ENCODE results near the gene RSRC1. TPM values are rescaled to one million over a fixed set of nuclear protein-coding genes. Genes with fewer than 3 reads are reported as not detected.

RSRC1 gene
- total RNA-seq, 2 experiments from 2014 or later = 76.3 to 78.1 TPM

GRCh38 chr3:158233791-158234190 is 123.9 kb downstream of the RSRC1 start:
- H3K4me1 ChIP-seq (ENCODE audit: insufficient read depth, low read length, poor library complexity, severe bottlenecking) = no peaks in the 10 kb centered on the region
- intact Hi-C loops (cut with micrococcal nuclease; ENCODE audit: unreplicated experiment) = no loop called here
- H3K4me3 ChIP-seq (ENCODE audit: low read depth, low read length, poor library complexity, severe bottlenecking) = no peak overlapping the region
- ChIA-PET CTCF (ENCODE audit: unreplicated experiment) (no interaction called here), POLR2A (interaction anchor here (0.5 kb wide), 2 partner anchors 19 to 76 kb away, joined by 3 to 4 read pairs; no protein-coding TSS in a partner anchor)
- no peak overlapping the region for H3K4me2 ChIP-seq (ENCODE audit: low read length)
- no TSS peak for BruUV-seq (replicated peaks)
- H3K27ac ChIP-seq (ENCODE audit: low read depth, low read length, poor library complexity, severe bottlenecking) = no peak overlapping the region
- no peak overlapping the region for H2AFZ ChIP-seq (ENCODE audit: low read length)
- 0 out of 2 replicates have a peak, but pooled peaks cover 8% of the 10 kb centered on the region for H3K36me3 ChIP-seq (ENCODE audit: insufficient read depth, low read length)
- H3K79me2 ChIP-seq (ENCODE audit: insufficient read depth, low read depth, low read length) = no peaks in the 10 kb centered on the region
- TF ChIP-seq EZH2phosphoT487 (IDR thresholded peaks at IDR 0.05; ENCODE audit: borderline replicate concordance, low read depth, low read length) (no peak), CTCF (conservative IDR thresholded peaks at IDR 0.05; ENCODE audit: low read length) (no peak)
- peaks cover 6% of the 10 kb centered on the region; the same call in 1 of the 2 replicates for H3K9me3 ChIP-seq (ENCODE audit: low read length)
- no peaks in the 10 kb centered on the region for H3K9me2 ChIP-seq (ENCODE audit: insufficient read depth, low read length)
- no peak for DNase-seq (ENCODE audit: low spot score)
- H4K20me1 ChIP-seq (ENCODE audit: insufficient read depth, low read length) = no peaks in the 10 kb centered on the region

- ChIA-PET POLR2A (interaction anchor here (0.6 to 1.1 kb wide), 3 partner anchors 12 to 212 kb away, joined by 3 to 5 read pairs (median 3); no protein-coding TSS in a partner anchor), CTCF (ENCODE audit: unreplicated experiment) (no interaction called here)
- H3K79me2 ChIP-seq (ENCODE audit: insufficient read depth, low read depth, low read length) = no peaks in the 10 kb centered on the region
- H3K9me2 ChIP-seq (ENCODE audit: insufficient read depth, low read length) = no peaks in the 10 kb centered on the region
- BruUV-seq (replicated peaks) = no TSS peak
- TF ChIP-seq EZH2phosphoT487 (IDR thresholded peaks at IDR 0.05; ENCODE audit: borderline replicate concordance, low read depth, low read length) = no peak
- TF ChIP-seq CTCF (conservative IDR thresholded peaks at IDR 0.05; ENCODE audit: low read length) = no peak
- H3K27ac ChIP-seq (ENCODE audit: low read depth, low read length, poor library complexity, severe bottlenecking) = no peak overlapping the region
- no peak overlapping the region for H3K4me3 ChIP-seq (ENCODE audit: low read depth, low read length, poor library complexity, severe bottlenecking)
- no peaks in the 10 kb centered on the region for H3K9me3 ChIP-seq (ENCODE audit: low read length)
- peaks cover 5% of the 10 kb centered on the region; the same call in 1 of the 2 replicates for H3K36me3 ChIP-seq (ENCODE audit: insufficient read depth, low read length)
- no peak overlapping the region for H2AFZ ChIP-seq (ENCODE audit: low read length)
- no peak overlapping the region for H3K4me2 ChIP-seq (ENCODE audit: low read length)
- no peak for DNase-seq (ENCODE audit: low spot score)
- H4K20me1 ChIP-seq (ENCODE audit: insufficient read depth, low read length) = no peaks in the 10 kb centered on the region
- no peaks in the 10 kb centered on the region for H3K4me1 ChIP-seq (ENCODE audit: insufficient read depth, low read length, poor library complexity, severe bottlenecking)
- intact Hi-C loops (cut with micrococcal nuclease; ENCODE audit: unreplicated experiment) = no loop called here
Measured at GRCh38 chr3:158244274-158244673, 134.4 kb downstream of the RSRC1 start.

- Histone ChIP-seq H3K36me3 (ENCODE audit: insufficient read depth, low read length) (peaks cover 5% of the 10 kb centered on the region; the same call in 1 of the 2 replicates), H3K9me2 (ENCODE audit: insufficient read depth, low read length) (no peaks in the 10 kb centered on the region), H3K4me1 (ENCODE audit: insufficient read depth, low read length, poor library complexity, severe bottlenecking) (no peaks in the 10 kb centered on the region), H3K9me3 (ENCODE audit: low read length) (no peaks in the 10 kb centered on the region; the same call in 1 of the 2 replicates), H3K79me2 (ENCODE audit: insufficient read depth, low read depth, low read length) (no peaks in the 10 kb centered on the region), H3K4me2 (ENCODE audit: low read length) (no peak overlapping the region), H3K27ac (ENCODE audit: low read depth, low read length, poor library complexity, severe bottlenecking) (no peak overlapping the region), H3K4me3 (ENCODE audit: low read depth, low read length, poor library complexity, severe bottlenecking) (no peak overlapping the region), H4K20me1 (ENCODE audit: insufficient read depth, low read length) (no peaks in the 10 kb centered on the region), H2AFZ (ENCODE audit: low read length) (no peak overlapping the region)
- BruUV-seq (replicated peaks) = no TSS peak
- ChIA-PET POLR2A (interaction anchor here (0.6 kb wide), 1 partner anchor 318 kb away, joined by 3 read pairs; no protein-coding TSS in a partner anchor), CTCF (ENCODE audit: unreplicated experiment) (no interaction called here)
- no peak for DNase-seq (ENCODE audit: low spot score)
- intact Hi-C loops (cut with micrococcal nuclease; ENCODE audit: unreplicated experiment) = no loop called here
- no peak for TF ChIP-seq CTCF (conservative IDR thresholded peaks at IDR 0.05; ENCODE audit: low read length)
- no peak for TF ChIP-seq EZH2phosphoT487 (IDR thresholded peaks at IDR 0.05; ENCODE audit: borderline replicate concordance, low read depth, low read length)
Measured at GRCh38 chr3:158247288-158247687, 137.4 kb downstream of the RSRC1 start.
